SK-N-SH treated with all-trans-retinoic acid at 6 μM for 48 hours (cell line): ENCODE measurements around the gene CHST13.

Source experiments
- ATAC-seq: fragments of 200-7000 bp; cut with Tn5 transposase; 3 replicates; pipeline ENCODE4 v1.9.1; 2020; ENCODE audit warnings: mild to moderate bottlenecking, moderate library complexity
- ARNTL ChIP-seq: fragments of 450-650 bp; formaldehyde crosslinking; IDR thresholded peaks from 2 replicates; pipeline ENCODE4 v1.5.0; 2020; ENCODE audit warnings: low read depth, mild to moderate bottlenecking, moderate library complexity, borderline replicate concordance
- BACH2 ChIP-seq: fragments of 250-450 bp; sonication (Bioruptor Pico); IDR thresholded peaks from 2 replicates; pipeline ENCODE4 v1.9.0; 2021; ENCODE audit warnings: mild to moderate bottlenecking, borderline replicate concordance
- CSDC2 ChIP-seq: fragments of 250-450 bp; sonication (Bioruptor Pico); IDR thresholded peaks from 2 replicates; pipeline ENCODE4 v1.5.0; 2020; ENCODE audit warnings: mild to moderate bottlenecking, moderate library complexity
- GLIS3 ChIP-seq: fragments of 250-450 bp; sonication (Bioruptor Pico); IDR thresholded peaks from 2 replicates; pipeline ENCODE4 v1.5.0; 2020; ENCODE audit warnings: mild to moderate bottlenecking, moderate library complexity
- ISL1 ChIP-seq: fragments of 250-450 bp; sonication (Bioruptor Pico); IDR thresholded peaks from 2 replicates; pipeline ENCODE4 v2.1.2; 2022; ENCODE audit warnings: mild to moderate bottlenecking, moderate library complexity
- OSR1 ChIP-seq: fragments of 250-450 bp; sonication (Bioruptor Pico); IDR thresholded peaks from 2 replicates; pipeline ENCODE4 v1.8.0; 2022; ENCODE audit warnings: moderate library complexity, mild to moderate bottlenecking, inconsistent platforms
- PPARA ChIP-seq: fragments of 250-450 bp; sonication (Bioruptor Pico); IDR thresholded peaks from 2 replicates; pipeline ENCODE4 v1.5.0; 2020; ENCODE audit warnings: mild to moderate bottlenecking, borderline replicate concordance
- RARB ChIP-seq: fragments of 250-450 bp; sonication (Bioruptor Pico); IDR thresholded peaks from 2 replicates; pipeline ENCODE4 v1.8.0; 2021; ENCODE audit warnings: mild to moderate bottlenecking, moderate library complexity
- SNAI2 ChIP-seq: fragments of 250-450 bp; sonication (Bioruptor Pico); IDR thresholded peaks from 2 replicates; pipeline ENCODE4 v1.5.0; 2020; ENCODE audit warnings: mild to moderate bottlenecking, moderate library complexity
- TCF4 ChIP-seq: fragments of 250-450 bp; sonication (Bioruptor Pico); IDR thresholded peaks from 2 replicates; pipeline ENCODE4 v1.8.0; 2021; ENCODE audit warnings: mild to moderate bottlenecking, moderate library complexity, borderline replicate concordance
- TOX ChIP-seq: fragments of 250-450 bp; sonication (Bioruptor Pico); IDR thresholded peaks from 2 replicates; pipeline ENCODE4 v1.8.0; 2021; ENCODE audit warnings: mild to moderate bottlenecking, moderate library complexity, borderline replicate concordance
- ZC3H10 ChIP-seq: fragments of 250-450 bp; sonication (Bioruptor Pico); IDR thresholded peaks from 2 replicates; pipeline ENCODE4 v1.5.1; 2021; ENCODE audit warnings: mild to moderate bottlenecking, moderate library complexity
- ZFP3 ChIP-seq: fragments of 250-450 bp; sonication (Bioruptor Pico); IDR thresholded peaks from 2 replicates; pipeline ENCODE4 v1.5.0; 2020; ENCODE audit warnings: mild to moderate bottlenecking, moderate library complexity
- ZFP30 ChIP-seq: fragments of 450-650 bp; formaldehyde crosslinking; IDR thresholded peaks from 2 replicates; pipeline ENCODE4 v1.5.0; 2022; ENCODE audit warnings: mild to moderate bottlenecking, moderate library complexity
- ZNF565 ChIP-seq: fragments of 450-650 bp; formaldehyde crosslinking; conservative IDR thresholded peaks from 2 replicates; pipeline ENCODE4 v1.5.0; 2020; ENCODE audit warnings: low read depth, mild to moderate bottlenecking, moderate library complexity
- ZNF70 ChIP-seq: fragments of 450-650 bp; formaldehyde crosslinking; IDR thresholded peaks from 2 replicates; pipeline ENCODE4 v1.5.0; 2020; ENCODE audit warnings: mild to moderate bottlenecking, moderate library complexity
- ZNF8 ChIP-seq: fragments of 450-650 bp; formaldehyde crosslinking; IDR thresholded peaks from 2 replicates; pipeline ENCODE4 v1.5.0; 2020; ENCODE audit warnings: mild to moderate bottlenecking, moderate library complexity
- TF ChIP-seq, protein P1 (sequence below): fragments of 250-450 bp; sonication (Bioruptor Pico); IDR thresholded peaks from 2 replicates; pipeline ENCODE4 v1.5.1; 2020; ENCODE audit warnings: low read depth, mild to moderate bottlenecking, moderate library complexity
- TF ChIP-seq, protein P2 (sequence below): fragments of 250-450 bp; sonication (Bioruptor Pico); IDR thresholded peaks from 2 replicates; pipeline ENCODE4 v1.5.1; 2021; ENCODE audit warnings: mild to moderate bottlenecking, moderate library complexity
- TF ChIP-seq, protein P3 (sequence below): fragments of 250-450 bp; sonication (Bioruptor Pico); IDR thresholded peaks from 2 replicates; pipeline ENCODE4 v1.8.0; 2020; ENCODE audit warnings: mild to moderate bottlenecking, moderate library complexity, borderline replicate concordance
- TF ChIP-seq, protein P4 (sequence below): fragments of 250-450 bp; sonication (Bioruptor Pico); IDR thresholded peaks from 2 replicates; pipeline ENCODE4 v1.5.0; 2020; ENCODE audit warnings: mild to moderate bottlenecking, moderate library complexity
- TF ChIP-seq, protein P5 (sequence below): fragments of 250-450 bp; sonication (Bioruptor Pico); IDR thresholded peaks from 2 replicates; pipeline ENCODE4 v1.8.0; 2021; ENCODE audit warnings: low read depth, mild to moderate bottlenecking, moderate library complexity, borderline replicate concordance

Gene CHST13

DNA sequence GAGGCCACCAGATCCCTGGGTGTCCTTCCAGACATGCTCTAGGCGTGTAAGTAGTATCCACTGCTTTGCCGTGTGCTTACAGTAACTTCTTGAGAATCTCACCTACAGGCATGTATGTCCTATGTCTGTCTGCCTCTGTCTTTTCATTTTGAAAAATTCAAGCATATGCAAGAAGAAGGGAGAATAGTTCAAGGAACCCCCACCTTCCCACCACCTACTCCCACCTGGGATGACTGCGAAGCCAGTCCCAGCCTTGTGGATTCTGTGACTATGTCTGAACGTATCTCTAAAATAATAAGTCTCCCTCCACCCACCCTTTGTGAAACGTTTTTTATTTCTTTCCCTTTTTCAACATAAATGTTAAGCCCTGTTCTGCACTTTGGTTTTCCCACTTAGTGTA lies 15.0 kb downstream of the CHST13 start:
- no peak for ATAC-seq
- no peak for TF ChIP-seq OSR1 (CRISPR knock-in tag)
- TF ChIP-seq, protein P1, sequence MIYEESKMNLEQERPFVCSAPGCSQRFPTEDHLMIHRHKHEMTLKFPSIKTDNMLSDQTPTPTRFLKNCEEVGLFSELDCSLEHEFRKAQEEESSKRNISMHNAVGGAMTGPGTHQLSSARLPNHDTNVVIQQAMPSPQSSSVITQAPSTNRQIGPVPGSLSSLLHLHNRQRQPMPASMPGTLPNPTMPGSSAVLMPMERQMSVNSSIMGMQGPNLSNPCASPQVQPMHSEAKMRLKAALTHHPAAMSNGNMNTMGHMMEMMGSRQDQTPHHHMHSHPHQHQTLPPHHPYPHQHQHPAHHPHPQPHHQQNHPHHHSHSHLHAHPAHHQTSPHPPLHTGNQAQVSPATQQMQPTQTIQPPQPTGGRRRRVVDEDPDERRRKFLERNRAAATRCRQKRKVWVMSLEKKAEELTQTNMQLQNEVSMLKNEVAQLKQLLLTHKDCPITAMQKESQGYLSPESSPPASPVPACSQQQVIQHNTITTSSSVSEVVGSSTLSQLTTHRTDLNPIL (CRISPR knock-in tag) = no peak
- no peak for TF ChIP-seq BACH2 (CRISPR knock-in tag)
- TF ChIP-seq ZNF70 (CRISPR knock-in tag) = no peak
- TF ChIP-seq PPARA (CRISPR knock-in tag) = no peak
- TF ChIP-seq, protein P2, sequence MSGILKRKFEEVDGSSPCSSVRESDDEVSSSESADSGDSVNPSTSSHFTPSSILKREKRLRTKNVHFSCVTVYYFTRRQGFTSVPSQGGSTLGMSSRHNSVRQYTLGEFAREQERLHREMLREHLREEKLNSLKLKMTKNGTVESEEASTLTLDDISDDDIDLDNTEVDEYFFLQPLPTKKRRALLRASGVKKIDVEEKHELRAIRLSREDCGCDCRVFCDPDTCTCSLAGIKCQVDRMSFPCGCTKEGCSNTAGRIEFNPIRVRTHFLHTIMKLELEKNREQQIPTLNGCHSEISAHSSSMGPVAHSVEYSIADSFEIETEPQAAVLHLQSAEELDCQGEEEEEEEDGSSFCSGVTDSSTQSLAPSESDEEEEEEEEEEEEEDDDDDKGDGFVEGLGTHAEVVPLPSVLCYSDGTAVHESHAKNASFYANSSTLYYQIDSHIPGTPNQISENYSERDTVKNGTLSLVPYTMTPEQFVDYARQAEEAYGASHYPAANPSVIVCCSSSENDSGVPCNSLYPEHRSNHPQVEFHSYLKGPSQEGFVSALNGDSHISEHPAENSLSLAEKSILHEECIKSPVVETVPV (CRISPR knock-in tag) = no peak
- no peak for TF ChIP-seq ZFP3
- no peak for TF ChIP-seq TOX
- TF ChIP-seq ZNF8 (CRISPR knock-in tag) = no peak
- TF ChIP-seq ARNTL (CRISPR knock-in tag) = no peak
- no peak for TF ChIP-seq RARB (CRISPR knock-in tag)
- TF ChIP-seq, protein P3, sequence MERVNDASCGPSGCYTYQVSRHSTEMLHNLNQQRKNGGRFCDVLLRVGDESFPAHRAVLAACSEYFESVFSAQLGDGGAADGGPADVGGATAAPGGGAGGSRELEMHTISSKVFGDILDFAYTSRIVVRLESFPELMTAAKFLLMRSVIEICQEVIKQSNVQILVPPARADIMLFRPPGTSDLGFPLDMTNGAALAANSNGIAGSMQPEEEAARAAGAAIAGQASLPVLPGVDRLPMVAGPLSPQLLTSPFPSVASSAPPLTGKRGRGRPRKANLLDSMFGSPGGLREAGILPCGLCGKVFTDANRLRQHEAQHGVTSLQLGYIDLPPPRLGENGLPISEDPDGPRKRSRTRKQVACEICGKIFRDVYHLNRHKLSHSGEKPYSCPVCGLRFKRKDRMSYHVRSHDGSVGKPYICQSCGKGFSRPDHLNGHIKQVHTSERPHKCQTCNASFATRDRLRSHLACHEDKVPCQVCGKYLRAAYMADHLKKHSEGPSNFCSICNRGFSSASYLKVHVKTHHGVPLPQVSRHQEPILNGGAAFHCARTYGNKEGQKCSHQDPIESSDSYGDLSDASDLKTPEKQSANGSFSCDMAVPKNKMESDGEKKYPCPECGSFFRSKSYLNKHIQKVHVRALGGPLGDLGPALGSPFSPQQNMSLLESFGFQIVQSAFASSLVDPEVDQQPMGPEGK (CRISPR knock-in tag) = no peak
- no peak for TF ChIP-seq ISL1 (CRISPR knock-in tag)
- TF ChIP-seq GLIS3 (CRISPR knock-in tag) = no peak

DNA sequence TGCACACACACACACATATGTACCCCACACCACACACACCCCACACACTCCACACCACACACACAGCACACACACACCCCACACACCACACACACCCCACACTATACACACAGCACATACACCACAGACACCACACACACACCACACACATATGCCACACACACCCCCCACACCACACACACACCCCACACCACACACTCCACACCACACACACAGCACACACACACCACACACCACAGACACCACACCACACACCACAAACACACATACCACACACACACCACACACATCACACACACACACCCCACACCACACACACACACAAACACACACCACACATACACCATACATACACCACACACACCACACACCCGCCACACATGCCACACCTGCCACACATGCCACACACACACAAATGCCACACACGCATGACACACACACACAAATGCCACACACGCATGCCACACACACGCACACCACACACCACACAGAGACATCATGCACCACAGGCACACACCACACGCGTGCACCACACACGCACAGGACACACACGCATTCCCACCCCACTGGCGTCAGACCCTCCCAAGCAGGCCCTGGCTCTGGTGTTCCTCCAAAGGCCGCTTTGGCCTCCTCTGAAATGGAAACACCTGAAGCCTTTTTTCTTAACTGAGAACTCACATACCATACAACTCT lies 15.7 kb downstream of the CHST13 start:
- no peak for TF ChIP-seq ZFP30
- no peak for TF ChIP-seq ZNF8 (CRISPR knock-in tag)
- TF ChIP-seq SNAI2 = no peak
- TF ChIP-seq, protein P1 (CRISPR knock-in tag) = no peak
- TF ChIP-seq ISL1 (CRISPR knock-in tag) = no peak
- TF ChIP-seq ZNF565 (CRISPR knock-in tag) = no peak
- no peak for TF ChIP-seq CSDC2
- TF ChIP-seq, protein P2 (CRISPR knock-in tag) = no peak
- TF ChIP-seq, protein P4, sequence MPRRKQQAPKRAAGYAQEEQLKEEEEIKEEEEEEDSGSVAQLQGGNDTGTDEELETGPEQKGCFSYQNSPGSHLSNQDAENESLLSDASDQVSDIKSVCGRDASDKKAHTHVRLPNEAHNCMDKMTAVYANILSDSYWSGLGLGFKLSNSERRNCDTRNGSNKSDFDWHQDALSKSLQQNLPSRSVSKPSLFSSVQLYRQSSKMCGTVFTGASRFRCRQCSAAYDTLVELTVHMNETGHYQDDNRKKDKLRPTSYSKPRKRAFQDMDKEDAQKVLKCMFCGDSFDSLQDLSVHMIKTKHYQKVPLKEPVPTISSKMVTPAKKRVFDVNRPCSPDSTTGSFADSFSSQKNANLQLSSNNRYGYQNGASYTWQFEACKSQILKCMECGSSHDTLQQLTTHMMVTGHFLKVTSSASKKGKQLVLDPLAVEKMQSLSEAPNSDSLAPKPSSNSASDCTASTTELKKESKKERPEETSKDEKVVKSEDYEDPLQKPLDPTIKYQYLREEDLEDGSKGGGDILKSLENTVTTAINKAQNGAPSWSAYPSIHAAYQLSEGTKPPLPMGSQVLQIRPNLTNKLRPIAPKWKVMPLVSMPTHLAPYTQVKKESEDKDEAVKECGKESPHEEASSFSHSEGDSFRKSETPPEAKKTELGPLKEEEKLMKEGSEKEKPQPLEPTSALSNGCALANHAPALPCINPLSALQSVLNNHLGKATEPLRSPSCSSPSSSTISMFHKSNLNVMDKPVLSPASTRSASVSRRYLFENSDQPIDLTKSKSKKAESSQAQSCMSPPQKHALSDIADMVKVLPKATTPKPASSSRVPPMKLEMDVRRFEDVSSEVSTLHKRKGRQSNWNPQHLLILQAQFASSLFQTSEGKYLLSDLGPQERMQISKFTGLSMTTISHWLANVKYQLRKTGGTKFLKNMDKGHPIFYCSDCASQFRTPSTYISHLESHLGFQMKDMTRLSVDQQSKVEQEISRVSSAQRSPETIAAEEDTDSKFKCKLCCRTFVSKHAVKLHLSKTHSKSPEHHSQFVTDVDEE (CRISPR knock-in tag) = no peak
- no peak for TF ChIP-seq RARB (CRISPR knock-in tag)
- TF ChIP-seq PPARA (CRISPR knock-in tag) = no peak
- TF ChIP-seq OSR1 (CRISPR knock-in tag) = no peak
- TF ChIP-seq GLIS3 (CRISPR knock-in tag) = no peak
- TF ChIP-seq BACH2 (CRISPR knock-in tag) = no peak
- TF ChIP-seq, protein P3 (CRISPR knock-in tag) = no peak
- TF ChIP-seq ZFP3 = no peak
- TF ChIP-seq ZC3H10 (CRISPR knock-in tag) = no peak
- TF ChIP-seq ARNTL (CRISPR knock-in tag) = no peak
- TF ChIP-seq TCF4 (CRISPR knock-in tag) = no peak
- TF ChIP-seq, protein P5, sequence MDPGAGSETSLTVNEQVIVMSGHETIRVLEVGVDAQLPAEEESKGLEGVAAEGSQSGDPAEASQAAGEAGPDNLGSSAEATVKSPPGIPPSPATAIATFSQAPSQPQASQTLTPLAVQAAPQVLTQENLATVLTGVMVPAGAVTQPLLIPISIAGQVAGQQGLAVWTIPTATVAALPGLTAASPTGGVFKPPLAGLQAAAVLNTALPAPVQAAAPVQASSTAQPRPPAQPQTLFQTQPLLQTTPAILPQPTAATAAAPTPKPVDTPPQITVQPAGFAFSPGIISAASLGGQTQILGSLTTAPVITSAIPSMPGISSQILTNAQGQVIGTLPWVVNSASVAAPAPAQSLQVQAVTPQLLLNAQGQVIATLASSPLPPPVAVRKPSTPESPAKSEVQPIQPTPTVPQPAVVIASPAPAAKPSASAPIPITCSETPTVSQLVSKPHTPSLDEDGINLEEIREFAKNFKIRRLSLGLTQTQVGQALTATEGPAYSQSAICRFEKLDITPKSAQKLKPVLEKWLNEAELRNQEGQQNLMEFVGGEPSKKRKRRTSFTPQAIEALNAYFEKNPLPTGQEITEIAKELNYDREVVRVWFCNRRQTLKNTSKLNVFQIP (CRISPR knock-in tag) = no peak
- ATAC-seq = no peak
